Astrocyte of the hippocampus (primary cell): Measurements from ENCODE around the gene KRT81.
A peak's percentile ranks its signal among the peaks of the same experiment; 100 is the strongest.
"Not testable (repeated sequence)": the region's sequence is repeated elsewhere in the genome, so short reads cannot be mapped to it uniquely, and the experiment has no call there.

Experiments
- DNase-seq: peaks from one replicate; pipeline ENCODE4 v3.0.0; 2011; ENCODE audit warnings: low read depth, low spot score

The KRT81 gene

DNA sequence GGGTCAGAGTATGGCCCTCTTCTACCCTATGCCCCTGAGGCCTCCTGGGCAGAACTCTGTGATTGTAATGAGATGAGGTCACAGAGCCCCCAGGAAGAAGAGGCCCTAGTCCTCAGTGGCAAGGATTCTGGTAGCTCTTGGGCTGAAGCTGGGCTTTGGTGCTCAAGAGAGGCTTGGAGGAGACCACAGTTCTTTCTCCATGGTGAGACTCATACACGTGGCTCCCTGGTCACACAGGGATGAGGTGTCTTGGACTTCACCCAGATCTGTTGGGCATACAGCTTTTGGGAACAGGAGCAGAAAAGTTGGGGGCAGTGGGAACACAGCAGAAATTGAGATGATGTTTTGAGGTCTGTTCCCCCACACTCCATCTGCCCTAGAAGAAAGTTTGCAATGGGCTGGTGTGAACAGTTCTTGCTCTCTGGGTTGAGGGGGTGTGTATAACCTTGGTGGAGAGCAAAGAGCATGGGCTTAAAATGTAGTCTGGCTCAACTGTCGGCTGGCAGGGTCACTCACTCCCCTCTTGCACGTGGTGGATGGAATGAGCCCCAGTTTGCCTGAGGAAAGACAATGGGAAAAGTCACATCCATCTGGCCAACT is 16.7 kb downstream of the KRT81 start, which contains the start of gene KRT86:
Gene KRT86 (plus strand): TSS at position 125 of the 600 bp plus-strand sequence. CDS start 27,272 bp downstream, outside the sequence.
- no peak for DNase-seq

GRCh38 chr12:52271158-52271557 is 20.2 kb downstream of the KRT81 start:
- DNase-seq, result no peak

DNA sequence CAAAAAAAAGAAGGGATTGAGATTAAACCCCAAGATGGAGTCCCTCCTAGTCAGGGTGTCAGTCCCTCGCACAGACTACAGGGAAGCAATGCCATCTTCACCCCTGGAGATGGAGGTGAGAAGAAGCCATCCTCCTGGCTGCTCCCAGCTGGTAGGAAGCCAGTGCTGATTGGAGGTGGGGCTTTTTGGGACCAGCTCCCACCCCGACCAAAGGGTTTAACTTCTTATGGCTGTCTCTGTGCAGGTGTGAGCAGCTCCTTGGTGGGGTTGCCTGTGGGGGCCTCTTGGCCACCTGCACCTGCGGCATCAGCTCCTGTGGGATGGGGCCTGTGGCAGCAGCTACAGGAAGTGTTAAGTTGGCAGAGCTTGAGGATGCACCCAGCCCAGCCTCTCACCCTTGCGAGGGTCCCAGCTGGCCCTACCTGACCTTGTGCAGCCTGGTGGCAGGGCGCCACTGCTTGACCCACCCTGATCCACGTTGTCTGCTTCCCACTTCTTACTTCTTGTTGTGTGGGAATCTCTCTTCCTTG is 20.7 kb downstream of the KRT81 start:
- DNase-seq, result no peak

DNA sequence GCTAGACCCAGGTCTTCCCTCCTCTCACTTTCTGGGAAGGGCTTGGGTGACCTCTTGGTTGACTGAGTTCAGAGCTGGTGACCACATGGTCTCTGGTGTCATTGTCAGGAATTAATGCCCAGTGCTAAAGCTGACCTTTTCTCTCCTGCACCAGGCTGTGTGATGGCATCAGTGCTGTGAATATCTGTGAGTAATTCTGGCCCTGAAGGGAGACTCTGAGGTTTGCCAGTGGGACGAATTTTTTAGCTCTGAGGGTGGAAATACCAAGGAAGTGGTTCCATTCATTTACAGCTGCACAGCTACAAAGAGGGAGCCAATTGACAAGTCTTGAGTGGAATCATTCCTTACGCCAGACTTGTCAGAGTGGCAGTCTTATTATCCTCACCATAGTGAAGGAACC is 23.1 kb downstream of the KRT81 start:
- DNase-seq, result peak; percentile 72

GRCh38 chr12:52267699-52268098 is 23.6 kb downstream of the KRT81 start:
- DNase-seq, result no peak

DNA sequence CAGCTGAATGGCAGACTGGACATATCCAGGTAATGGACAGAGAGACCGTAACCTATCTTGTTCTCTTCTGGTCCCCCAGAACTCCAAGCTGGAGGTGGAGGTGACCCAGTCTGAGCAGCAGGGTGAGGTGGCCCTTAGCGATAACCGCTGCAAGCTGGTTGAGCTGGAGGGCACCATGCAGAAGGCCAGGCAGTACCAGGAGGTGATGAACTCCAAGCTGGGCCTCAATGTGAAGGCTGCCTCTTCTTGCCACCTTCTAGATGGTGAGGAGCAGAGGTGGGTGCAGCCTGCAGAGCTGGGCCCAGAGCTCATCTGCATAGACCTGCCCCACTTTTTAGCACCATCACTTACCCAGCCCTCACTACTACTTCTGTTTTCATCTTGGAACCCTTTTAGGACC is 24.1 kb downstream of the KRT81 start:
- no peak for DNase-seq

DNA sequence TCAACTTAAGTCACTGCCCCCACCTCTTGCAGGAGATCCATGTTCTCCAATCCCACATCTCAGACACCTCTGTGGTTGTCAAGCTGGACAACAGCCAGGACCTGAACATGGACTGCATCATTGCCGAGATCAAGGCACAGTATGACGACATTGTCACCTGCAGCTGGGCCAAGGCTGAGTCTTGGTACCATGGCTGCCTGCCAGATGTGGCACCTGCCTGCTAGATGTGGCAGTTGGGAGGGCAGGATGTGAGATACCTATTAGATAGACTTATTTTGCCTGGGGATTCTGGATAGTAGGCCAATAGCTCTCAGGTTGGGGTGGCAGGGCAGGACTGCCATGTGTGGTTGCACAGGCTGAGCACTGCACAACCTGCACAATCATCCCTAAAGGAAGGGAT is 24.8 kb downstream of the KRT81 start:
- no peak for DNase-seq

- no peak for DNase-seq
Observed at GRCh38 chr12:52264435-52264825, 26.9 kb downstream of the KRT81 start.

DNA sequence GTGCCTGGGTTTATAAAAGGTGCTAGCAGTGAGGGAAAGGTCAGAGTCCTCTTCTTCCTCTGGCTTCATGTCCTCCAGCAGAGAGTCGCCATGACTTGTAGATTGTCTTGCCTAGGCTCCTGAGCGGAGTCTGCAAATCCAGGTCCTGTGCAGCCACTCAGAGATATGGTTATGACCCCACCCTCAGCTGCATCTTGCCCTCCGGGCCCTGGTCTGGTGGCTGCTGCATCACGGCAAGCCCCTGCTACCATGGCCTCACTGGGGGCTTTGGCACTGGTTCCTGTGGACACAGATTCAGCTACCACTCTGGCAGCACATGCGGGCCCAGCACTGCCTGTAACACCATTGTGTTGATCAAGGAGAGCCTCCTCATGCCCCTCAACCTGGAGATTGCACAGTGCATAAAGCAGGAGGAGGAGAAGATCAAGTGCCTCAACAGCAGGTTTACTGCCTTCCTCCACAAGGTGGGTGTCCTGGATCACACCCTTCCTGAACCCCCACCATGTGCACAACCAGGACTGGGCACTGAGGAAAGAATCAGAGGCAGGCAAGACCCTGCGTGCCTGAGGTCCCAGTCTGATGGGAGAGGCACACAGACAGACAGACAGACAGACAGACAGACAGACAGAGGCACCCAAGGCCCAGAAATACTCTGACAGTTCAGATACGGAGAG is 27.4 kb downstream of the KRT81 start:
- DNase-seq, result no peak

GRCh38 chr12:52262286-52262685 is 29.0 kb downstream of the KRT81 start:
- no peak for DNase-seq

DNA sequence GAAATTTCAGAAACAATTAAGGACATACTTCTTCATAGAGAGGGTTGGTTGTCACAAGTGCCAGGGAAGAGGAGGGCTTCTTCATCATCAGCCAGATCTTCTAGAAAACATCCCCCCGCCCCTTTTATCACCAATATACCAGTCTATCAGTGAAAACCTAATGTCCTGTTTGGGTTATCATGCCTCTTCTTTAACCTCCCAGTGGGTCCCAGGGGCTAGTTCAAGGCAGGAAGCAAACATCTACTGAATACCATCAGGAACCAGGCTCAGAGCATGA is 30.2 kb downstream of the KRT81 start:
- DNase-seq, result no peak

DNA sequence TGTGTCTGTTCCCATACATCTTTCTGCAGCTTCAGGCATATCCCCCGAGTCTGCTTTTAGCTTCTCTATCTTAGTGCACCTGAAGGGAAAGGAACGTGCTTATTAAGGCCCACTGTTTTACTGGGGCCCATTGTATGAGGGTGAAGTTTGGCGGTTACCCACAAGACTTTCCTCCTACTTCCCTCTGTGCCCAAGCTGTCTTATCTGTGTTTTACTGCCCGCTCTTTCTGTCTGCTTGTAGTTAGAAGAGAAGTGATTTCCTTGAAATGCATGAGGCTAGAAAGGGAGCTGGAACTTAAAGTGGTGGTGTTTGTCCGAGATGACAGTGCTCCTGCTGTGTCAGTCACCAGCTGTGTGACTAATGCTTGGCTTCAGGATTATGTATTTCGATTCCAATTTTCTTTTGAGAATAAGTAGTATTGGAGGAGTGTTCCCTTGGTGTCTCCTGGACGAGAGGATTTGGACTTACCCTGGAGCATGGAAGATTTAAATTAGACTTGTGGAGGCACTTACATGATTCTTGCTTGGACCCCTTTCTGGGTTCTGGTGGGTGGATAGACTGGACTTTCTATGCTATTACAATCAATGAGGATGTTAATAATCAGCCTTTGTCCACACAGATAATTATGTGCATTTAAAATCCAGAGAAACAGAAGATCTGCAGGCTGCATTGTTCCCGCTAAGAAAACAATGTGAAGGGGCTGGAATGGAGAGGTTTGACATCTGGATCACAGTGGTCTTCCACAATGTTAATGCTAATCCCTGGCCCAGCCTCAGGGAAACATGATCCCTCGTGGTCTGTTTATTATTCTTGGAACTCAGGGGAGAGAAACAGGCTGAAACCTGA is 30.8 kb downstream of the KRT81 start:
- DNase-seq, result peak; percentile 48

DNA sequence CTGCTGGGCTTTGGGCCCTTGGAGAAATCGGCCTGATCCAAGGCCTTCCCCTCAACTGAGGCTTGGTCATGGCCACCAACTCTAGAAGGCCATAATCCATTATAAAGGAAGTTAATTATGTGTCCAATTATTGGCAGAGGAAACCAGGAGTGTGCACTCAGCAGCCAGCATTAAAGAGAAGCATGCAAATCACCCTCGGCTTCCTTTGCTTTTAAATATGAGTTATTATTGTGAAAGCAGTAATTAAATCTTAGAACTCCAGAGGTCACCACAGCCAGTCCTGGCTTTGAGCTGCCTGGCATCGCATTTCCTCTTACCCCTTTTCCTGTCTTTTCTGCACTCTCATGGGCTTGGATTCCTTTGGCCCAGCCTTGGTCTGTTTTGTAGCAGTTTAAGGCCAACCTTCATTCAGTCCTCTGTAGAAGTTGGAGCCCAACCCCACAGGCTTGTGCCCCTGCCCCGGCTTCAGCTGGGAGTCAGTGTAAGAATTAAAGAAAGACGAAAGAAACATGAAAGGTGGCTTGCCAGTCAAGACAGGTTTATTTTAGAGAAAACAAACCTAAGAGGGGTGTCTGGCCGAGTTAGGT is 31.6 kb downstream of the KRT81 start:
- DNase-seq, result peak; percentile 32

DNA sequence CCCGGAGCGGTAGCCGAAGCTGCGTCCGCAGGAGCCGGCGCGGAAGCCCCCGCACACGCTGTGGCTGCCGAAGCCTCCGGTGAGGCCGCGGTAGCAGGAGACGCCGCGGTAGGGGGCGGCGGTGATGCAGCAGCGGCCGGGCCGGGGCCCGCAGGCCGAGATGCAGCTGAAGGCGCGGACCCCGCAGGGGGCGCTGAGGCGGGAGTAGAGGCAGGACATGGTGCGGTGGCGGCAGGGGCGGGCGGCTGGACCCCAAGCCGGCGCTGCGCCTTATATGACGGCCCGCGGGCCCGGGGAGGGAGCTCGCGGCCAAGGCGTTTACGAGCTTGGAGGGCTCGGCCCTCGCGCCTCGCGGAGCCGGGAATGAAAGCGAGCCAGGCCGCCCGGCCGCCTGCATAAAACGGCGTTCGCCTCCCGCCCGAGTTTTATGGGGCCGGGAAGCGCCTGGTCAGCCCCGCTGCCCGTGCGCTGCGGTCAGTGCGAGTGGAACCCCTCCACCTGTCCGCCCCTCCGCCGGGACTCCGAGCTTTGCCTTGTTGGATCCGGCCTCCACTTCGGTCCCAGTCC is 32.9 kb downstream of the KRT81 start:
- peak; percentile 64 for DNase-seq

DNA sequence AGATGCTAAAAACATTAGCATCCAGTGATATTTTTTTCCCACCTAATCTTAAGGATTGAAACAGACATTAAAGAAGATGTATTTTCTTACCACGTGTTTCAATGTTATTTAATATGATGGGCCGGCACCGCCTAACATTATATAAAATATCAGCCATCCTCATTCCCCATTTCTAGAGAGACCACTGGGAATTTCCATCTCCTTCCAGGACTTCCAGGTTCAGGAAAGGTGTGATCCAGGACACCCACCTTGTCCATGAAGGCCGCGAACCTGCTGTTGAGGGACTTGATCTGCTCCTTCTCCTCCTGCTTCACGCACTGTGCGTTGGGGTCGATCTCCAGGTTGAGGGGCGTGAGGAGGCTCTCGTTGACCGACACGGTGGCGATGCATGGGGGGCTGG is 33.4 kb downstream of the KRT81 start:
- not testable (repeated sequence) for DNase-seq

GRCh38 chr12:52257074-52257551 is 34.2 kb downstream of the KRT81 start:
- DNase-seq, result no peak

- DNase-seq, result no peak
Observed at GRCh38 chr12:52256584-52256935, 34.8 kb downstream of the KRT81 start.

DNA sequence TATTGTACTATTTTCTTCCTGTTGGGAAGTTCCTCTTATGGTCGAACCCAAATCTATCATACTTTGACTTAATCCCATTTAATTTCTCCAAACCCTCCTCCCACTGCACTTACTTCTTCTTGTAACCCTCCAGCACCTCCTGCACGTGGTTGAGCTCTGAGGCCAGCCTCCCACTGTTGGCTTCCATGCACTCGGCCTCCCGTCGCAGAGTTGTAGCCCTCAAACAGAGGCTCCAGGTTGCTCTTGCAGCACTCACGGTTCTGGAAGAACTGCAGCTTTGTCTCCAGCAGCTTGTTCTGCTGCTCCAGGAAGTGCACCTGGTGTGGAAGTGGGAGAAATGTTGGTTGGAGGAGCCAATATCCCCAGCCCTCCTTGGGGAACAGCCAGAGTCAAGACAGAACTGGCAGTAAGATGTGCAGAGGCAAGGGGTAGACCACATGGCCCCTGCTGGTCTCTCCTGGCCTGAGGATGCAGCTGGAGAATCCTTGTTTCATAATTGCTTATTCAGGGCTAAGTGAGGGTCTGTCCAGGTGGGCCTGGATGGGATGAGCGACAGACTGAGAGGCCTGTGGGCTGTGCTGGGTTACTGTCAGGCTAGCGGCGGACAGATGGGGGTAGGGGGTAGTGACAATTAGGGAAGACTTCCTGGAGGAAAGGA is 35.3 kb downstream of the KRT81 start:
- DNase-seq, result no peak

DNA sequence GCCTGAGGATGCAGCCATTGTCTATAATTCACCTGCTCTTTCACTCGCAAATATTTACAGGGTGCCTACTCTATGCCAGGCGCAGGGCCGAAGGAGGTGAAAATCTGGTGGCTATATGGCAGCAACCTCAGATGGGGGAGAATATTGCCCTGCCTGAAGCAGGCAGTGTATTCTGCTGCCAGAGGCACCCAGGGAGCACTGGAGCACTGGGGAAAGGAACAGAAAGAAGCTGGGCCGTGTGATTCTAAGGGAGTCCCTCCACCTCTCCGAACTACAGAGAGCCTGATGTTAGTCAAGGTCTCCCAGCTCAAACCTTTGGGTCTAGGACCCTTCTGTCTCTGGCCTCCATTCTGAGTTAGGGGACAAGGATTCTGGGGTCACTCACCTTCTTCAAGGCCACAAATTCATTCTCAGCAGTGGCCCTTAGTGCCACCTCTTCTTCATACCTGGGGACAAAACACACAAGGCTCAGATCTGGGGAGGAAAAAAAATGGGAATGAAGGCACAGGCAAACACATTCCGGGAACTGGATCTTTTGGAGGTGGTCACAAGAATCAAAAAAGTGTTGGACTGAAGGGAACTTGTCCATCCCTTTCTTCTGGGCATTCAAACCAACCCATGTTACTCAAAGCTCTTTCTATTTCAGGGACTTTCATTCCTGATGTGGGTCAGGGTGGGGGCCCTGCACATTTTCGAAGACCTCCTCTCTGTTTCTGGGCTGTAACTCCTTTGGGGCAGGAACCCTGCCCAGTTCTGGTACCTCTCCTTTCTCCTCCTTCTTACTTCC is 36.2 kb downstream of the KRT81 start:
- DNase-seq, result no peak

GRCh38 chr12:52254180-52254964 is 37.0 kb downstream of the KRT81 start:
- DNase-seq, result no peak
